GM18870 (cell line): ENCODE results near the gene ARHGAP29.
"Not testable (repeated sequence)": the region's sequence is repeated elsewhere in the genome, so short reads cannot be mapped to it uniquely, and the experiment has no call there.

Source experiments
- ATAC-seq: cut with Tn5 transposase; IDR thresholded peaks from one replicate; pipeline ENCODE4 v1.9.1; 2021; ENCODE audit warnings: moderate library complexity; ENCODE audit not compliant: unreplicated experiment

Gene ARHGAP29

GRCh38 chr1:94183197-94183815 is 54.1 kb downstream of the ARHGAP29 start:
- ATAC-seq = no peak

- ATAC-seq = no peak
Observed at GRCh38 chr1:94182191-94182590, 55.2 kb downstream of the ARHGAP29 start.

- no peak for ATAC-seq
Observed at GRCh38 chr1:94180650-94181049, 56.7 kb downstream of the ARHGAP29 start.

- no peak for ATAC-seq
Observed at GRCh38 chr1:94178901-94179300, 58.5 kb downstream of the ARHGAP29 start.

- ATAC-seq = no peak
Observed at GRCh38 chr1:94169126-94169525, 68.3 kb downstream of the ARHGAP29 start.

- no peak for ATAC-seq
Observed at GRCh38 chr1:94165843-94166242, 71.5 kb downstream of the ARHGAP29 start.

- ATAC-seq = not testable (repeated sequence)
Observed at GRCh38 chr1:94164885-94165284, 72.5 kb downstream of the ARHGAP29 start.

- not testable (repeated sequence) for ATAC-seq
Observed at GRCh38 chr1:94164121-94164520, 73.3 kb downstream of the ARHGAP29 start.

GRCh38 chr1:94163249-94163648 is 74.1 kb downstream of the ARHGAP29 start:
- not testable (repeated sequence) for ATAC-seq

GRCh38 chr1:94160811-94161210 is 76.6 kb downstream of the ARHGAP29 start:
- ATAC-seq = no peak

GRCh38 chr1:94156096-94156625 is 81.2 kb downstream of the ARHGAP29 start:
- ATAC-seq = no peak

GRCh38 chr1:94154989-94155388 is 82.4 kb downstream of the ARHGAP29 start:
- no peak for ATAC-seq

- ATAC-seq = no peak
Observed at GRCh38 chr1:94153133-94153532, 84.3 kb downstream of the ARHGAP29 start.

GRCh38 chr1:94149166-94149565 is 88.2 kb downstream of the ARHGAP29 start:
- not testable (repeated sequence) for ATAC-seq

GRCh38 chr1:94146273-94146672 is 91.1 kb downstream of the ARHGAP29 start:
- no peak for ATAC-seq

GRCh38 chr1:94144836-94145235 is 92.5 kb downstream of the ARHGAP29 start:
- no peak for ATAC-seq

GRCh38 chr1:94143809-94144176 is 93.6 kb downstream of the ARHGAP29 start:
- ATAC-seq = no peak

- no peak for ATAC-seq
Observed at GRCh38 chr1:94143173-94143808, 94.1 kb downstream of the ARHGAP29 start.

- ATAC-seq = no peak
Observed at GRCh38 chr1:94142583-94142982, 94.8 kb downstream of the ARHGAP29 start.

GRCh38 chr1:94142022-94142421 is 95.4 kb downstream of the ARHGAP29 start:
- ATAC-seq = no peak

GRCh38 chr1:94132111-94132510 is 105.3 kb downstream of the ARHGAP29 start:
- ATAC-seq = no peak

GRCh38 chr1:94130851-94131595 is 106.4 kb downstream of the ARHGAP29 start:
- no peak for ATAC-seq
